HK-2 (cell line): ENCODE measurements around the gene TNFAIP8L2.
"Not testable (repeated sequence)": the region's sequence is repeated elsewhere in the genome, so short reads cannot be mapped to it uniquely, and the experiment has no call there.

Source experiments
- DNase-seq: peaks from one replicate; pipeline ENCODE4 v3.0.0-alpha.2; 2018; ENCODE audit not compliant: unreplicated experiment

The TNFAIP8L2 gene

DNA sequence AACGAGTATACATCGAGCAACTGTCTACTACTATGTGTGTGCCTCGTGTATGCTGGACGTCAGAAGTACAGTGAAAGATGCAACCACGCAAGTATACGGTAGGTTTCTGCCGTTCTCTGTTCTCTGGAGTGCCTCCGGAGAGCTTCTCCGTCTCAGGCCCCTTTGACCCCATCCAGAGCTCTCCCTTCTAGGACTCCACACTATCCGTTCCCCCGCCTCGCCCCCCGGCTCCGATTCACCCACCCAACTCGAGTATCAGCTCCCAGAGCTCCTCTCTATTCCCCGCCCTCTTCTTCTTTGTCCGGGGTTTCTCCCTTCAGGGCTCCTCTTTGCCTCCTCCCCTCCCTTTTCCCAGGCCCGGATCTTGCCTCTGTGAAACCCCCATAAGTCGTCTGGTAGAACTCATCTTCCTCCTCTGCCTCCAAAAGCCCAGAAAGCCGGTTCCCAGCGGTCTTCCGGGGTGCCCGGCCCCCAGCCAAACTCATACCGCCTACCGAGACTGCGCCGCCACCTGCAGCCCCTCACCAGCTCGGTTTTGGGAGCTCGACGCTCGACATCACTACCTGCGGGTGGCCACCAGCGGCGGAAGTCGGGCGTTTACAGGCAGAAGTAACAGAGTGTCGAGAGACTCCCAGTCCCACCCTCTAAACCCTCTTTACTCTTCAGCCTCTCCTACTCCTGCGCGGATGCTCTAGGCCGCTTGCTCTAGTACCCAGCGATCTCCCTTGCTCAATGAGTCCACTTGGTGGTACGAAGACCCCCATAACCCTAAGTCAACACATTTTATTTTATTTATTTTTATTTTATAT is 33.4 kb downstream of the TNFAIP8L2 start, which contains the start of gene VPS72:
Gene VPS72, minus strand, starts transcription at position 561 of the 809 bp plus-strand sequence. Its CDS starts 76 bp downstream, at position 485.
- DNase-seq: peak; percentile 84

DNA sequence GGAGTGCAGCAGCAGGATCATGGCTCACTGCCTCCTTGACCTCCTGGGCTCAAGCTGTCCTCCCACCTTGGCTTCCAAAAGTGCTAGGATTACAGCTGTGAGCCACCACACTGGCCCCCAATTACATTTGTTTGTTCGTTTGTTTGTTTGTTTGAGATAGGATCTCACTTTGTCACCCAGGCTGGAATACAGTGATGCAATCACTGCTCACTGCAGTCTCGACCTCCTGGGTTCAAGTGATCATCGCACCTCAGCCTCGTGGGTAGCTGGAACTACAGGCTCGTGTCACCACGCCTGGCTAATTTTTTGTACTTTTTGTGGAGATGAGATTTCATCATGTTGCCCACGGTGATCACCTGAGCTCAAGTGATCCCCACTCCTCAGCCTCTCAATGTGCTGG is 35.6 kb downstream of the TNFAIP8L2 start:
- DNase-seq: no peak

DNA sequence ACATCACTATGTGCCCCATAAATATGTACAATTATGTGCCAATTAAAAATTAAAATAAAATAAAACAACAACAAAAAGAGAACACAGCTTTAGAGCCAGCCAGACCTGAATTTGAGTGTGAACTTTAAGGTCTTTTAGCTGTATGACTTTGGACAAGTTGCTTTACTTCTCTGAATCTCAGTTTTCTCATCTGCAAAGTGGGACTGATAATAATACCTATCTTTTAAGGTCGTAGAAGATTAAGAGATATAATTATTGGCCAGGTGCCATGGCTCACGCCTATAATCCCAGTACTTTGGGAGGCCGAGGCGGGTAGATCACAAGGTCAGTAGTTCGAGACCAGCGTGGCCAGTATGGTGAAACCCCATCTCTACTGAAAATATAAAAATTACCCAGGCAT is 36.9 kb downstream of the TNFAIP8L2 start:
- DNase-seq: no peak

DNA sequence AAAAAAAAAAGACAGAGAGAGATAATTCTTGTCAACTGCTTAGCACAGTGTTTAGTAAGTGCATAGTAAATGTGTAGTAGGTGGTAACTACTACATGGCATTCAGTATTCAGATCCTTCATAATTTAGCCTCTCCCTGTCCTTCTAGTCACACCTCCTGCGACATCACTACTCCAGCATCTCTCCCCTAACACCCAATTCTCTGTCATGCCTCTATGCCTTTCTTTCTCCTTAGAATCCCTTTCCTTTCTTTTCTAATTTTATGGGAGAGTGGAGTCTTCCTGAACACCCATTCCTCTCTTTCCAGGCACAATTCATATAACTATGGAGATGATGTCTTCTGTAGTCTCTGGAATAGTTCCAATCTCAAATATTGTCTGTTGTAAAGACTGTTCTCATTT is 37.4 kb downstream of the TNFAIP8L2 start:
- DNase-seq: no peak

DNA sequence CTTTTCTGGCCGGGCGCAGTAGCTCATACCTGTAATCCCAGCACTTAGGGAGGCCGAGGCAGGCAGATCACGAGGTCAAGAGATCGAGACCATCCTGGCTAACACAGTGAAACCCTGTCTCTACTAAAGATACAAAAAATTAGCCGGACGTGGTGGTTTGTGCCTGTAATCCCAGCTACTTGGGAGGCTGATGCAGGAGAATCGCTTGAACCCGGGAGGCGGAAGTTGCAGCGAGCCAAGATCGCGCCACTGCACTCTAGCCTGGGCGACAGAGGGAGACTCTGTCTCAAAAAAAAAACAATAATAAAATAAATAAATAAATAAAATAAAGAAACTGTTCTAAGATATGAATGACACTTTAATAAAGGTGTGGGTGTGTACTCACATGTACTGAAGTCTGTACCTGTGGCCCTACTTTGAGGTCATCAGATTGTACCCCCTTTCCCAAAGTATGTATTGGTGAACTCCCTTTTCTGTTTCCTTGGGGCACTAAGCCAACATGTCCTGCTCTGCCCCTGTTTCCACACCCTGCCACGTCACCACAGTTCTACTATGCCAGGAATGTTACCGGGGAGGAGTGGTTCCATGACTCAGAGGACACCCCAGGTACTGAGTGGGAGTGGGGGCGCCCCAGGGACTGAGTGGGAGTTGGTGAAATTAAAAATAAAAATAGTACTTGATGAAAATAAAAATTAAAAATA is 38.6 kb downstream of the TNFAIP8L2 start:
- peak; percentile 84 for DNase-seq

DNA sequence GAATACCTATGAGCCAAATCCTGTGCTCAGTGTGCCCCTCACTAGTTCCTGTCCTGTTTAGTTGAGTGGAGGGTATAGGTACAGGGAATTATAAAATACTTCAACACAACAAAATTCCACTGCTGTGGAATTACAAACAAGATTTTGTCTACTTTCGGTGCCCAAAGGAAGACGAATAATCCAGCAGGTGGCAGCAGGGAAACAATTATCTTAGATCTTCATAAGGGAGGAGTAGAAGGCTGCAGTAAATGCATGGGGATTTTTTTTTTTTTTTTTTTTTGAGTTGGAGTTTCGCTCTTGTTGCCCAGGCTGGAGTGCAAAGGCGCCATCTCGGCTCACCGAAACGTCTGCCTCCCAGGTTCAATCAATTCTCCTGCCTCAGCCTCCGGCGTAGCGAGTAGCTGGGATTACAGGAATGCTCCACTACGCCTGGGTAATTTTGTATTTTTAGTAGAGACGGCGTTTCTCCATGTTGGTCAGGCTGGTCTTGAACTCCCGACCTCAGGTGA is 39.9 kb downstream of the TNFAIP8L2 start:
- DNase-seq: peak; percentile 47

DNA sequence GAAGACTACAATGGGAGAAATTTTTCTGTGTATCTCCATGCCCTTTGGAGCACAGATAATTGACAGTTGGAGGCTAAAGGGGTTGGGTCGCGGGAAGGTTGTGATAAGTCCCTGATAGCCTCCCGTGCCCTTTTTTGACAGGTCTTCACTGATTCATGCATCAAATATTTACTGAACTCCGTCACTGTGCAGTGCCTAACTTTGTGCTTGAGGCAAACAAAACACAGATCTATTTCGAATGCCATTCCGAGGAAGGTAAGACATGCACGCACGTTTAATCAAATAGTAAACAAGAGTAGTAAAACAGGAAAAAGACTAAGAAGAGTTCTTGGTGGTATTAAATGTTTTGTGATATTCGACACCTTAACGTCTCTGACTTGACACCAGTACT is 41.4 kb downstream of the TNFAIP8L2 start:
- peak; percentile 17 for DNase-seq

DNA sequence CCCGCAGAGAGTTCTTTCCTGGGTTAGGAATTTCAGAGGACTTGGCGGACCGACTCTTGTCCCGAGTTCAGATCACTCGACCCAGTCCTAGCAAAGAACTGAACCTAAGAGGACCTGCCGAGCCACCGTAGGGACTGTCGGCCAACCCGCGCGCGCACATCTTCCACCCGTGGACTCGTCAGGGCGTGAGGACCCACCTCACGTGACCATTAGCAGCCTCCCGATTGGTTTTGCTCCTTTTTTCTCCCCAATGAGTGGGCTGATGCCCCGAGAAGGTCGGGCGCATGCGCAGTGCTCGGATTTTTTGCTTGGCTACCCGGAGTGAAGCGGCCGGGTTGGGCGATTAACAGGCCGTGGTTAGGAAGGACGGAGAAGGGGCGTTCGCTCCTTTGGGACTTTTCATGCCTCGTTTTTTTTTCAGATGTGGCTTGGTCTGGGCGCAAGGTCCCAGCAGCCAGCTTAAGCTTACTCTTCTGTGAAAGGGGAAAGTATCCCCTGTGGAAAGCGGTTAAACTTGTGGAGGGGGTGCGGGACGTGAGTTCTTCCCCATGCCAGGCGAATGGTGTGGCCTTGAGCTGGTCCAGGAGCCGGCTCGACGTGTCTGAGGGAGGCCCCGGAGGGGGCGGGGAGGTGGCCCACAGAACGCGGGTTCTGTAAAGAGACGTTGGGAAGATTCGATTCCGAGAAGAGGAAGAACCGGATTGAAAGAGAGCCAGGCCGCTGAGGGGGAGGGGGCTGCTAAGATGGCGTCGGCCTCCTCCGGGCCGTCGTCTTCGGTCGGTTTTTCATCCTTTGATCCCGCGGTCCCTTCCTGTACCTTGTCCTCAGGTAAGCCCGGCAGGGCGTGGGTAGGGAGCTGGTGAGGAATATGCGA is 42.0 kb downstream of the TNFAIP8L2 start, which contains the start of gene PIP5K1A:
Gene PIP5K1A, plus strand, starts transcription at position 299 of the 874 bp plus-strand sequence. Its CDS starts 445 bp downstream, at position 744.
- DNase-seq: peak; percentile 98

DNA sequence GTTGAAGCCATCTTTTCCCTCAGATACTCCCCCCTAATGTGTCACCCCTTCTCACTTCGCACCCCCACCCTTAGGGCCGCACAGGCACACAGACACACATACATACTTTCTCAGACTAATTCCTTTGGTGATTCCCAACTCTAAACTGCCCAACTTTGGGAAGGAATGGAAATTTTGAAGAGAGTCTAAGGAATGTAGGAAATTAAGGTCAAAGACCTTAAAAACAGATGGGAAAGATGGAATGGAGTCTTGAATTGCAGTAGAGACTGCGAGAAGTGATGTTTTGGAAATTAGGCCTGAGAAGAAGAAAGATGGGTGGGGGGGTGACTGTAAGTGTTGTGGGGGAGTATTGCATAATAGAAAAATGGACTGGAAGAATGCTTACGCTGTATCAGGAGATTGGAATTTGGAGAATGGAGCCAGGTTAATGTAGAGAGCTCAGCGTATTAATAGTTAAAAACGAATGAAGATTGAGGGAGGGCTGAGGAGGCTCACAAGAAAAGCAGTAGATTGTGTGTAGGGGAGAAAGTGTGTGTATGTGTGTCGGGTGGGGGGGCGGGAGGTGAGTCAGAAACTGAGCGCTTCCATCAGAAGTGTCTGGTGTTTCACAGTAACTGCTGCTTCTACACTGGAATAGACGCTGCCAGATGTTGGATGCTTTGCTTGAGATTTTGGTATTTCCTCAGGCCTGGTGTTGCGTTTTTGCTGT is 43.6 kb downstream of the TNFAIP8L2 start:
- peak; percentile 64 for DNase-seq

DNA sequence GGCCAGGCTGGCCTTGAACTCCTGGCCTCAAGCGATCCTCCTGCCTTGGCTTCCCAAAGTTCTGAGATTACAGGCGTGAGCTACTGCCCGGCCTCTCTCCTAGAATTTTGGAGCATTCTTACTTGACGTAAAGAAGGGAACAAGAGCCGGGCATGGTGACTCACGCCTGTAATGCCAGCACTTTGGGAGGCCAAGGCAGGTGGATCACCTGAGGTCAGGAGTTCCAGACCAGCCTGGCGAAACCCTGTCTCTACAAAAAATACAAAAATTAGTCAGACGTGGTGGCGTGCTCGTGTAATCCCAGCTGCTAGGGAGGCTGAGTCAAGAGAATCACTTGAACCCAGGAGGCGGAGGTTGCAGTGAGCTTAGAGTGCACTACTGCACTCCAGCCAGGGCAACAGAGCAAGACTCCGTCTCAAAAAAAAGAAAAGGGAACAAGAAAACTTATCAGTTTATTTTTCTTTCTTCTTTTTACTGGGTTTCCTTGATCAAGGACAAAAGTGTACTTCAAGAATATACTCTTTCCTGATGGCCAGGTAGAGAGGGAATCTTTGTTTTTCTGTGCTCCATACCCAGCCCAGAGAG is 49.0 kb downstream of the TNFAIP8L2 start:
- DNase-seq: not testable (repeated sequence)
